ENCODE data around the gene CLDN3.

CLDN3 gene

DNA sequence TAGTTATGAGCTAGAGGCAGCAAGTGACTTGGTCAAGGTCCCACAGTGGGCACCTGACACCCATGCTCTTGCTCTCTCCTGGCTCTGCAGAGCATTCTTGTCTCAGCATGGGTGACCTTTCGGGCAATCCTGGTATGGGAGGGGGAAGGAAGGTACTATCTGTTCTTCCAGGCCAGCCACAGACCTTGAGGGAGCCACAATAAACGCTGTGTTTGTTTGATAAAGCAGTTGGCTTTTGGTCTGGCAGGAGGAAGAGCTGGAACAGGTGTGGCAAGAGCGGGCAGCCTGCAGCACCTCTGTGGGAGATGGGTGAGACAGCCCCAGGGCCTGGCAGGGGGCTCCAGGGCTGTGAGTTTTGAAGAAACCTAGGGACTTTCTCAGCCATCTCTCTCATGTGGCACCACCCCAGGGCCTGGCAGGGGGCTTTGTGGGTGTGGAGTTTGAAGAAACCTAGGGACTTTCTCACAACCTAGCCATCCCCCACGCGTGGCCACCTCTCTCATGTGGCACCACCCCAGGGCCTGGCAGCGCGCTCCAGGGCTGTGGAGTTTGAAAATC, 11.4 kb downstream of the CLDN3 start:
- H3K36me3 ChIP-seq (ENCODE audit: control insufficient read depth, insufficient read depth, low read length), result no peaks in the 10 kb centered on the region
- no peaks in the 10 kb centered on the region for H3K27me3 ChIP-seq (replicated peaks; ENCODE audit: control insufficient read depth, insufficient read depth, low read length, poor library complexity, severe bottlenecking)
- H3K4me1 ChIP-seq (ENCODE audit: control insufficient read depth, insufficient read depth, low read length, poor library complexity, severe bottlenecking), result no peaks in the 10 kb centered on the region
- no peak overlapping the region for H3K27ac ChIP-seq (ENCODE audit: insufficient read depth, low read length, poor library complexity, severe bottlenecking)
- H3K9me3 ChIP-seq (ENCODE audit: control insufficient read depth, low read length), result no peaks in the 10 kb centered on the region
- no peak for DNase-seq
- no peak overlapping the region for H3K4me3 ChIP-seq (ENCODE audit: insufficient read depth, low read depth, low read length, poor library complexity, severe bottlenecking)

DNA sequence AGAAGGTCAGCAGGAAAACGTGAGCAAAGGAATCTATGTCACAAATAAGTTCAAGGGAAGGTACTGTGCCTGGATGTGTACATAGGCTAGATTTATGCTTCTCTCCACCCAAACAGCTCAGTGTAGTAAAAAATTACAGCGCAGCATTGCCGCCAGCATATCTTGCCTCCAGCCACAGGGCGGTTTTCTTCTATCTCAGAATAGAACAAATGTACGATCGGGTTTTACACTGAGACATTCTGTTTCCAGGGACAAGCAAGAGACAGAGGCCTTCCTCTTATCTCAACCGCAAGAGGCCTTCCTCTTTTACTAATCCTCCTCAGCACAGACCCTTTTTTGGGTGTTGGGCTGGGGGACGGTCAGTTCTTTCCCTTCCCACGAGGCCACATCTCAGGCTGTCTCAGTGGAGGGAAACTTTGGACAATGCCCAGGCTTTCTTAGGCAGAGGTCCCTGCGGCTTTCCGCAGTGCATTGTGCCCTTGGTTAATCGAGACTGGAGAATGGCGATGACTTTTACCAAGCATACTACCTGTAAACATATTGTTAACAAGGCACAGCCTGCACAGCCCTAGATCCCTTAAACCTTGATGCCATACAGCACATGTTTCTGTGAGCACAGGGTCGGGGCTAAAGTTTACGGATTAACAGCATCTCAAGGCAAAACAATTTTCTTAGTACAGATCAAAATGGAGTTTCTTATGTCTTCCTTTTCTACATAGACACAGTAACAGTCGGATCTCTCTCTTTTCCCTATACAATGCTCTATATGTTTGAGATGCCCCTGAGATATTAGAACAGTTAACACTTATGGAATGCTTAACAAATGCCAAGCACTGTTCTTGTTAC, 19.9 kb downstream of the CLDN3 start:
- no peaks in the 10 kb centered on the region for H3K9me3 ChIP-seq (ENCODE audit: control insufficient read depth, low read length)
- H3K27me3 ChIP-seq (replicated peaks; ENCODE audit: control insufficient read depth, insufficient read depth, low read length, poor library complexity, severe bottlenecking), result no peaks in the 10 kb centered on the region
- H3K27ac ChIP-seq (ENCODE audit: insufficient read depth, low read length, poor library complexity, severe bottlenecking), result no peak overlapping the region
- DNase-seq, result no peak
- H3K4me1 ChIP-seq (ENCODE audit: control insufficient read depth, insufficient read depth, low read length, poor library complexity, severe bottlenecking), result no peaks in the 10 kb centered on the region
- H3K4me3 ChIP-seq (ENCODE audit: insufficient read depth, low read depth, low read length, poor library complexity, severe bottlenecking), result no peak overlapping the region
- H3K36me3 ChIP-seq (ENCODE audit: control insufficient read depth, insufficient read depth, low read length), result no peaks in the 10 kb centered on the region

DNA sequence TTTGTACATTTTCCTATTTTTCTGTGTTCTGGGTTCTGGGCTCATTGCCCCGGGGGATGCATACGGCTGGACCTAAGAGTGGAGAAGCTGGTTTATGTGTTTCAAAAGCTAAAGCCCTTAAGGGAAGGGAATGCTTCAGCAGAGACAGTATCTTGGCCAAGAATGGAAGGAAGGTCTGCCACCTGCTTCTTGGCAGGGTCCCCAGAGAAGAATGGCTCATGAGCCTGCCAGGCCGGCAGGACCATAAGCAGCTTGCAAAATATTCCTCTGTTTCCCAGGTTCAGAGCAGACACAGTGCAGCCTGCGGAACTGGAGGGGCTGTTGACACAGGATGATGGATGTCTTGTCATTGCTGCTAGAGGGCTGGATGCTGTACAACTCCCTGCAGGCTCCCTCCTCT, 23.7 kb downstream of the CLDN3 start:
- Histone ChIP-seq H3K36me3 (ENCODE audit: control insufficient read depth, insufficient read depth, low read length) (no peaks in the 10 kb centered on the region), H3K4me1 (ENCODE audit: control insufficient read depth, insufficient read depth, low read length, poor library complexity, severe bottlenecking) (no peaks in the 10 kb centered on the region), H3K27ac (ENCODE audit: insufficient read depth, low read length, poor library complexity, severe bottlenecking) (no peak overlapping the region), H3K27me3 (replicated peaks; ENCODE audit: control insufficient read depth, insufficient read depth, low read length, poor library complexity, severe bottlenecking) (no peaks in the 10 kb centered on the region), H3K9me3 (ENCODE audit: control insufficient read depth, low read length) (no peaks in the 10 kb centered on the region), H3K4me3 (ENCODE audit: insufficient read depth, low read depth, low read length, poor library complexity, severe bottlenecking) (no peak overlapping the region)
- no peak for DNase-seq

DNA sequence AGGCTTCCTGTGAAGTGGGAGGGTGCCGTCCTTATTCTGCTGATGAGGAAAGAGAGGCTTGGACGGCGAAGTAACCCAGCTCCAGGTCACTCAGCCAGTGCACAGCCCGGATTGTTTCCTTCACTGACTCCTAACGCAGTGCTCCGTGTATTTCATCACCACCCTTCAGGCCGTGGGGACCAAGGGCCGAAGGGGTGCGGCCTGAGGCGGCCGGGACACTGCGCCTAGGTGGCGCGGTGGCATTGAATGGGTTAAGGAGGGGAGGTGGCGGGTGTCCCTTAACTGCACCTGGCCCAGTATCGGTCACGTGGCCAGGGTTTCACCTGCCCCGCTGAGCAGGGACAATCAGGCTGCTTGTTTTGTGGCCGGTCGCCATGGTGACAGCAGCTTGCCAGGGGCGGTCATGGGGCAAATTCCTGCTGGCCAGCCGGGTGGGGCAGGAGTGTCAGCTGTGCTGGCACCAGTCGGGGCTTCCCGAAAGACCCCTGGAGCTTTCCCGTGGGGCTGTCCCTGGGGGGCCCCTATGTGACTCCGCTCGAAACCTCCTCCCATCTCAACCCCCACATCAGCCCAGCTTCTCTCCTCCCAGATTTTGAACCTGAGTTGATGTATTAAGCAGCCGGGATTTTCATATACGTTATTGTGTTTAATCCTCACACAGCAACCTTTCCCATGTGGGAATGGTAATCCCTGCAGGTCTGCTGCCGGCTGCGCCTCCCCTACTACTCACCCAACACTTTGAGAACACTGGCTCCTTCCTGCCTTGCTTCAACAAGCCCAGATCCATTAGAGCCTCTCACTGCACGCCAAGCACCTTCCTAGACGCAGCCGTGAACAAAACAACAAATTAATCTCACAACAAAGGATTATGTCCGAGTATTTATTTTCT, 27.1 kb downstream of the CLDN3 start:
- Histone ChIP-seq H3K27me3 (replicated peaks; ENCODE audit: control insufficient read depth, insufficient read depth, low read length, poor library complexity, severe bottlenecking) (no peaks in the 10 kb centered on the region), H3K9me3 (ENCODE audit: control insufficient read depth, low read length) (no peaks in the 10 kb centered on the region), H3K4me3 (ENCODE audit: insufficient read depth, low read depth, low read length, poor library complexity, severe bottlenecking) (no peak overlapping the region), H3K27ac (ENCODE audit: insufficient read depth, low read length, poor library complexity, severe bottlenecking) (no peak overlapping the region), H3K36me3 (ENCODE audit: control insufficient read depth, insufficient read depth, low read length) (no peaks in the 10 kb centered on the region), H3K4me1 (ENCODE audit: control insufficient read depth, insufficient read depth, low read length, poor library complexity, severe bottlenecking) (peaks cover 7% of the 10 kb centered on the region)
- DNase-seq, result no peak

DNA sequence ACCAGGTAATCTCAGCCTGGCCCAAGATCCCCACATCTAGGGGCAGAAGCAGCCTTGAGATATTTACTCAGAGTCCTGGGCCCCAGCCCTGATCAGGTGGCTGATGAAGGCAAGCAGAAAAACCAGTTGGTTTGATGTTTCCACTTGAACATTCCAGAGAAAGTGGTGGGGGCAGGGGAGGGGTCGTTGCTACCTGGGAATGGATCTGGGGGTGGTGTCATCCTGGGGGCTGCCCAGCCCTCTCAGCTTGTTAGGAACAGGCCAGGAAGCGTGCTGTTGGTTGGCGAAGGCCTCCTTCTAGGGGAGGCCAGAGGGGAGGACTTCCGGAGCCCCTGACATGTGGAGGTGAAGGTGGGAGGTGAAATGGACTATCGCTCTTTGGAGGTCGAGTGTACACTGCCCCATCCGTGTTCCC, 27.7 kb downstream of the CLDN3 start:
- H3K9me3 ChIP-seq (ENCODE audit: control insufficient read depth, low read length), result no peaks in the 10 kb centered on the region
- no peaks in the 10 kb centered on the region for H3K36me3 ChIP-seq (ENCODE audit: control insufficient read depth, insufficient read depth, low read length)
- H3K27me3 ChIP-seq (replicated peaks; ENCODE audit: control insufficient read depth, insufficient read depth, low read length, poor library complexity, severe bottlenecking), result no peaks in the 10 kb centered on the region
- peaks cover 13% of the 10 kb centered on the region for H3K4me1 ChIP-seq (ENCODE audit: control insufficient read depth, insufficient read depth, low read length, poor library complexity, severe bottlenecking)
- no peak overlapping the region for H3K27ac ChIP-seq (ENCODE audit: insufficient read depth, low read length, poor library complexity, severe bottlenecking)
- H3K4me3 ChIP-seq (ENCODE audit: insufficient read depth, low read depth, low read length, poor library complexity, severe bottlenecking), result no peak overlapping the region
- no peak for DNase-seq

DNA sequence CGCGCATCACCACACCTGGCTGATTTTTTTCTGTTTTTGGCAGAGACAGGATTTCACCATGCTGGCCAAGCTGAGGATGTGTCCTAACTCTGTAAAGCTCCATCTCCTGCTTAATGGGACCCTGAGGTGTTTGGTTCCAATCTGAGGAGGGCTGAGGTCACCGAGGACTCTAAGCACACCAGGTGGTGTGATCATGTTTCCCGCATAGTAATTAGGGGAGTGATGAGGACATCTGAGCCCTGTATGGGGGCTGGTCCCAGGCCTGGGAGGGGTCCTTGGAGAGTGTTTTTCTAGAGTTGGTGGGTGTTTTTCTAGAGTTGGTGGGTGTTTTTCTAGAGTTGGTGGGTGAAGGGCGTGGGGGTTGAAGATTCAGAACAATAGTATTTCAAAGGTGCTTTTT, 28.5 kb downstream of the CLDN3 start:
- Histone ChIP-seq H3K27ac (ENCODE audit: insufficient read depth, low read length, poor library complexity, severe bottlenecking) (no peak overlapping the region), H3K36me3 (ENCODE audit: control insufficient read depth, insufficient read depth, low read length) (no peaks in the 10 kb centered on the region), H3K4me3 (ENCODE audit: insufficient read depth, low read depth, low read length, poor library complexity, severe bottlenecking) (no peak overlapping the region), H3K9me3 (ENCODE audit: control insufficient read depth, low read length) (no peaks in the 10 kb centered on the region), H3K27me3 (replicated peaks; ENCODE audit: control insufficient read depth, insufficient read depth, low read length, poor library complexity, severe bottlenecking) (no peaks in the 10 kb centered on the region), H3K4me1 (ENCODE audit: control insufficient read depth, insufficient read depth, low read length, poor library complexity, severe bottlenecking) (peaks cover 14% of the 10 kb centered on the region)
- DNase-seq, result no peak

DNA sequence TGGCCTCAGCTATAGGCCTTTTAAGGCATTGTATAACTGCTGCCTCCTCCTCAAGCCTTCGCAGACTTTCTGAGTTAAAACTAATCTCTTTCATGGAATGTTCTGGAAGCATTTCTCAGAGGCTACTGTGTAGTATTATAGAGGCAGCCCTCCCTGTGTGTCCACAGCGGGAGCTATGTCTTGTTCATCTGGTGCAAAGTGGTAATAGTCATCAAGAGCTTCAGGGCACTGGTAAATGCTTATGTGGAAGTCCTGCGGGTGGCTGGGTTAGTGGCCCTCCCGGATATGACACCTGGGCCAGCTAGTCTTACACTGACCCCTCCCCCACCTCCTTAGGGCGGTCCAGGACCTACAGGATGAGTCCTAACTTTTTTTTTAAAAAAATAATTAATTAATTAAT, 29.3 kb downstream of the CLDN3 start:
- H3K4me3 ChIP-seq (ENCODE audit: insufficient read depth, low read depth, low read length, poor library complexity, severe bottlenecking), result no peak overlapping the region
- no peaks in the 10 kb centered on the region for H3K36me3 ChIP-seq (ENCODE audit: control insufficient read depth, insufficient read depth, low read length)
- no peak overlapping the region for H3K27ac ChIP-seq (ENCODE audit: insufficient read depth, low read length, poor library complexity, severe bottlenecking)
- no peak for DNase-seq
- H3K4me1 ChIP-seq (ENCODE audit: control insufficient read depth, insufficient read depth, low read length, poor library complexity, severe bottlenecking), result peaks cover 14% of the 10 kb centered on the region
- no peaks in the 10 kb centered on the region for H3K9me3 ChIP-seq (ENCODE audit: control insufficient read depth, low read length)
- no peaks in the 10 kb centered on the region for H3K27me3 ChIP-seq (replicated peaks; ENCODE audit: control insufficient read depth, insufficient read depth, low read length, poor library complexity, severe bottlenecking)

DNA sequence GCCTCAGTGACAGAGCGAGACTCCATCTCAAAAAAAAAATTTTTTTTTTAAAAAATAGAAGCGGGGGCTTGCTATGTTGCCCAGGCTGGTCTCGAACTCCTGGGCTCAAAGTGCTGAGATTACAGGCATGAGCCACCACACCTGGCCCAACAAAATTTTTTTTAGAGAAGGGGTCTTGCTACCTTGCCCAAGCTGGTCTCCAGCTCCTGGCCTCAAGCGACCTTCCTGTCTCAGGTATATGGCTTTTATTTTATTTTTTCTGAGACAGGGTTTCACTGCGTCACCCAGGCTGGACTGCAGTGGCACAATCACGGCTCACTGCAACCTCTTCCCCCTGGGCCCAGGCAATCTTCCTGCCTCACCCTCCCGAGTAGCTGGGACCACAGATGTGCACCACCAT, 29.9 kb downstream of the CLDN3 start:
- no peaks in the 10 kb centered on the region for H3K9me3 ChIP-seq (ENCODE audit: control insufficient read depth, low read length)
- H3K27me3 ChIP-seq (replicated peaks; ENCODE audit: control insufficient read depth, insufficient read depth, low read length, poor library complexity, severe bottlenecking), result no peaks in the 10 kb centered on the region
- H3K4me1 ChIP-seq (ENCODE audit: control insufficient read depth, insufficient read depth, low read length, poor library complexity, severe bottlenecking), result peaks cover 14% of the 10 kb centered on the region
- no peak overlapping the region for H3K27ac ChIP-seq (ENCODE audit: insufficient read depth, low read length, poor library complexity, severe bottlenecking)
- no peaks in the 10 kb centered on the region for H3K36me3 ChIP-seq (ENCODE audit: control insufficient read depth, insufficient read depth, low read length)
- no peak overlapping the region for H3K4me3 ChIP-seq (ENCODE audit: insufficient read depth, low read depth, low read length, poor library complexity, severe bottlenecking)
- no peak for DNase-seq

DNA sequence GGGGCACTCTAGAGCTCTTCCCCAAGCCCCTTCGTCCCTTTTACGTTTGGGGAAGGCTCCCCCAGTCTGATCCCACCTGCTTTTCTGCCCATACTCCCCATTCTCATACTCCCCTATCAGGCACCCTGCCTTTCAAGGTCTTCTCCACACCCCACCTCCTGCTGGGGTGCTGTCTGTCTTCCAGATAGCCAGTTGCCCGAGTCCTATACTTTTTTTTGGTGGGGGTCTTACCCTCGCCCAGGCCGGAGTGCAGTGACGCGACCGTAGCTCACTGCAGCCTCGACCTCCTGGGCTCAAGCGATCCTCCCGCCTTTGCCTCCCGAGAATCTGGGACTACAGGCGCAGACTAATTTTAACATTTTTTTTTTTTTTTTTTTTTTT, 30.7 kb downstream of the CLDN3 start:
- peak overlapping the region; percentile 89 for H3K4me3 ChIP-seq (ENCODE audit: insufficient read depth, low read depth, low read length, poor library complexity, severe bottlenecking)
- no peaks in the 10 kb centered on the region for H3K27me3 ChIP-seq (replicated peaks; ENCODE audit: control insufficient read depth, insufficient read depth, low read length, poor library complexity, severe bottlenecking)
- H3K4me1 ChIP-seq (ENCODE audit: control insufficient read depth, insufficient read depth, low read length, poor library complexity, severe bottlenecking), result peaks cover 21% of the 10 kb centered on the region
- DNase-seq, result no peak
- no peaks in the 10 kb centered on the region for H3K36me3 ChIP-seq (ENCODE audit: control insufficient read depth, insufficient read depth, low read length)
- H3K9me3 ChIP-seq (ENCODE audit: control insufficient read depth, low read length), result no peaks in the 10 kb centered on the region
- H3K27ac ChIP-seq (ENCODE audit: insufficient read depth, low read length, poor library complexity, severe bottlenecking), result peak overlapping the region; percentile 91
